ENCODE data around the gene RCBTB2.
"Not testable (repeated sequence)": the region's sequence is repeated elsewhere in the genome, so short reads cannot be mapped to it uniquely, and the experiment has no call there.

Gene RCBTB2

DNA sequence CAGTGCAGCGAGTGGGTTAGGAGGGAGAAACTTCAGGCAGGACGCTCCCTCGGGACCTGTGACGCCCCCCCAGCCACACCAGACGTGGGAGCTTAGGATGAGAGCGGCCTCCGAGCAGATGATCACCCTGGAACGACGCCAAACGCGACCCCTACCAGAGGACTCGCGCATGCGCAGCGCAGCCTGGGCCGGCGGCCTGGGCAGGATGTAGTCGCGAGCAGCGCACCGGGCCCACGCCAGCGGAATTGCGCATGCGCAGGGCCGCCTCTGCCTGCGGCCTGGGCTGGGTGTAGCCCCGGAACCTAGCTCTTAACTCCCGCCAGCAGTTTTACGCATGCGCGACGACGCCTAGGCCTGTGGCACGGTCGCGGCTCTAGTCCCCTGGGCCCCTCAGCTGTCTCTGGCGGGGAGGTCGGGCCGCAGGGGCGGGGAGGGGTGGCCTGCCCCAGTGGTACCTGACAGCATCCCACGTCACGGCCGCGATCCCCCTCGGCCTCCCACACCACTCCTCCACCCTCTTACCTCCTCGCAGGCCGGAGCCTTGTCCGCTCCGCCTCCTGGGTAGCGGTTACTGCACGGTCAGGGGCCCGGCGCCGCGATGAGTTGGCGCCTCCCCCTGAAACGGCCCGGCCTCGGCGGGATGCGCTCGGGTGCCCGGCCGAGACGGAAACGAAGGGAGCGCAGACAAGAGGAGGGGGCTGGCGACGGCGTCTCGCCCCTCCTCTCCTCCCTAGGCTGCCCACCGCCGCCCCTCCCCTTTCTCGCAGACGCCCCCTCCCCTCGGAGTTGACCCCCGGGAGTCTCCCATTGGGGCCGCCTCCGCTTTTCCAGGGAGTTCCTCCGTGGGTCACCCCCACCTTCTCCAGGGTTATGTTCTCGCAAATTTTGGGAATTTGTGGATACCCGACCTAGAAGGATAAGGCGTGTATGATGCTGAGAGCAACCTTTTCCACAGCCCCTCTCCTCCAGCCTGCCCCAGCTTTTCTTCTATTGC, at the start of gene RCBTB2:
Gene RCBTB2, minus strand, starts transcription at position 575 of the 994 bp plus-strand sequence. CDS start 11,141 bp downstream, outside the sequence.
- DNase-seq (ENCODE audit: low read depth in 2 of 3, low spot score in 1 of 3) = peak; percentile 94 to 99 (median 97)

DNA sequence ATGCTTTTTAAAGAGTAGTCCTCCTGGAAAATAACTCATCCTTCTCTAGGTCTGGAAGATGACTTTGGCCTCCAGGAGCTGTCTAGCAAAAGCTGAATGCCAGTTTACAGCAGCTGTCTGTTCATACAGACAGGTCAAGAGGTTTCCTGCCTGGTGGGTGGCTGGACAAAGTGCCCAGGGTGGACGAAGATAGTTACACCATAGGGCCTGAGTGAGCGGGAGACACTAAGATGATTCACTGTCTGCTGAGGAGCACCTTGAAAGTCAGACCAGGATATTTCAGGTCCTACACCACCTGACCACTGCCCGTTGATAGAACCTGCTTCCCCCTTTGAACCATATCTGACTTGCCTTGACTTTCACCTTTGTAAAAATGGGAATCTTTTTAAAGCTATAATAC, 49.2 kb upstream of the RCBTB2 start:
- DNase-seq (ENCODE audit: low read depth in 2 of 3, low spot score in 1 of 3) = no peak

- DNase-seq (ENCODE audit: low read depth in 2 of 3, low spot score in 1 of 3) = no peak
Measured at GRCh38 chr13:48580896-48581295, 48.0 kb upstream of the RCBTB2 start.

GRCh38 chr13:48580185-48580803, 47.4 kb upstream of the RCBTB2 start:
- DNase-seq (ENCODE audit: low read depth in 2 of 3, low spot score in 1 of 3) = peak; percentile 27 to 80 (median 58)

DNA sequence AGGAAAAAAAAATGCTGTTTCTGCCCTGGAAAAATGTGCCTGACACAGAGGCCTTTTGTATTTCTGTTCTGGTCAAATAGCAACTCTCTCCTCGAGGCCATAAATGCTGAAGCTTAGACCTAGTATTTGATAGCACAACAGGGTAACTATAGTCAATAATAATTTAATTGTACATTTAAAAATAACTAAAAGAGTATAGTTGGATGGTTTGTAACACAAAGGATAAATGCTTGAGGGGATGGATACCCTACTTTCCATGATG, 47.0 kb upstream of the RCBTB2 start:
- DNase-seq (ENCODE audit: low read depth in 2 of 3, low spot score in 1 of 3) = not testable (repeated sequence)

DNA sequence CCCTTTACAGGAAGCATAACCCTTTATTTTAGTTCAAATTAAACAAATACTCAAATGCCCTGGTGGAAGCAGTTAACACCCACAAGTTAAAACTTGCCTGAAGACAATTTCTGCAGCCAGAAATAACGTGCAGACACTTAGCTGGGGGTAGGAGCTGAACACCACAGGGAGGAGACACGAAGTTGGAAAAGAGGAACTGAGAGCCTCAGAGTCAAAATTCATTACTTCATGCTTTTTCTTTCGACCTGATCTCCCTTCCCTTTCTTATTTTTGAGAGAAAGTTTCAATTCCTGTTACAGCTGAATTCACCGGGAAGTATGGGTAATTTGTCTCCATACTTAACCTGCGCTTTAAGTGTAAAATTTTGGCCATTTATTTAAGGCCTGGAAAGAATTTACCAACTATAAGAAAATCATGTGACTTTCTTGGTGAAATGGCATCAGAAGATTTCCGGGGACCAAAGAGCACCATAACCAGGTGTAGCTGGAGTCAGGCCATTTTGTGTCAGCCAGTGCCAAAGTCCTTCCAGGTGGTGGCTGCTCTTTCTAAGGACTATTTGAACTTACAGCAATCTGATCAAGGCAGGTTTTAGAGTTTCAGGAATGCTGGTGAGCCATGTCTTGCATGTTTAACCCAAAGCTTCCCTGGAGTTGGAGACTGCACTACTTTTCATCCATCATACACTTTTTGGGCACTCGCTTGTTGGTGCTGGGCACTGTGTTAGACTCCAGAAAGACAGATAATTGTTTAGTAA, 46.5 kb upstream of the RCBTB2 start:
- DNase-seq (ENCODE audit: low read depth in 2 of 3, low spot score in 1 of 3) = no peak

GRCh38 chr13:48578516-48579164, 45.8 kb upstream of the RCBTB2 start:
- no peak for DNase-seq (ENCODE audit: low read depth in 2 of 3, low spot score in 1 of 3)

DNA sequence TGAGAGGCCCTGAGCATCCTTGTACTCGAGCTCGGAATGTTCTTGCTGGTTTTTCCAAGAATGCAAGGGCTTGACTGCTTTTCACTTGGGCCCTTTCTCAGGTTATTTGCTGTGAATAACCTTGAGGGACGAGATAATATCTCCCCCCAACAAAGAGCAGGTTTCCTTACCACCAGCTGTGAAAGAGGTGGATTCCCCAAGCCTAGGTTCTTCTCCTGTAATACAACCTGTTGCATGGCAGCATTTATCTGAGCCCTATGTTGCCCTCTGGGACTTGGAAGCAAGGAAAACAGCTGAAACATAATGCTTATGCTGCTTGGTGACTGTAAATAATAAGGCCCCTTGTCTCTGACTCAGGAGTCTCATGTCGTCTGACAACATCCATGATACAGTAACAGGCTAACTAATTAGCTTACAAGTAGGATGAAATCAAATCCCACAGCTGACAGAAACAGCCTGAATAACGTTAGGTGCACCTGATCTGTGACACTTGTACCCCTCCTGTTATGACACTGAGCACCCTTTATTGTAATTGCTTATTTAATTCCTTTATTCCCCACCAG, 43.6 kb upstream of the RCBTB2 start:
- no peak for DNase-seq (ENCODE audit: low read depth in 2 of 3, low spot score in 1 of 3)

GRCh38 chr13:48575031-48575430, 42.2 kb upstream of the RCBTB2 start:
- DNase-seq (ENCODE audit: low read depth in 2 of 3, low spot score in 1 of 3) = no peak

DNA sequence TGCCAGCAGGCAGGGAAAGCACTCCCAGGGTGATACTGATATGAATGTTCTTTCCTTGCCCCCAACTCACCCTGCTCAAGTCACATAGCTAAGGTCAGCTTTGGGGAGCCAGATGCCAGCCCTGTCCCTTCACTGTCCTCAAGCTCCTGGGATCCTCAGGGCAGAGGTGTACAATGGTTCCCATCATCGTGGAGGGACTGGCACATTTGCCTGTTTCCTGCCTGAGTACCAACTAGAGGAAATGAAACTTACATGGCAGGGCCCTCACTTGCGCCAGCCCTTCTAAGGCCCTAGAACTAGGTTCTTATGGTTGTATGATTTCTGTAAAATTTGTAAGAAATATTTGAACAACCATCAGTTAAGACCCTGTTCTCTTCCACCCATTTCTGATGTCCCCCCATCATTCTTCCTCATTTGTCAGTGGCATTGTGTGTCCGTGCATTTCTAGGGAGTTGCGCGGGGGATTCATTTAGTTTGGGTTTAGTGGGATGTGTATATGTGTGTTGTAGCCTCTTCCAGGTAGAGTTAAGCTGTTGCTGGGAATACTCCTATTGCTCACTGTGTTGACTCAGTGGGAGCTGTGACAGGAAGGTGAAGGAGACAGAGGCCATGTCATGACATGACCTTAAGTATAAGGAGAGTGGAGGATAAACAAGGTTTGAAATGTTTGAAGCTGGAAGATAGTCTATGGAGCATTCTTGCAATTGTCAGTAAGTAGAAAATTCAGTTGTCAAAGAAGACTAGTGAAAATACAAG, 41.3 kb upstream of the RCBTB2 start:
- DNase-seq (ENCODE audit: low read depth in 2 of 3, low spot score in 1 of 3) = no peak

DNA sequence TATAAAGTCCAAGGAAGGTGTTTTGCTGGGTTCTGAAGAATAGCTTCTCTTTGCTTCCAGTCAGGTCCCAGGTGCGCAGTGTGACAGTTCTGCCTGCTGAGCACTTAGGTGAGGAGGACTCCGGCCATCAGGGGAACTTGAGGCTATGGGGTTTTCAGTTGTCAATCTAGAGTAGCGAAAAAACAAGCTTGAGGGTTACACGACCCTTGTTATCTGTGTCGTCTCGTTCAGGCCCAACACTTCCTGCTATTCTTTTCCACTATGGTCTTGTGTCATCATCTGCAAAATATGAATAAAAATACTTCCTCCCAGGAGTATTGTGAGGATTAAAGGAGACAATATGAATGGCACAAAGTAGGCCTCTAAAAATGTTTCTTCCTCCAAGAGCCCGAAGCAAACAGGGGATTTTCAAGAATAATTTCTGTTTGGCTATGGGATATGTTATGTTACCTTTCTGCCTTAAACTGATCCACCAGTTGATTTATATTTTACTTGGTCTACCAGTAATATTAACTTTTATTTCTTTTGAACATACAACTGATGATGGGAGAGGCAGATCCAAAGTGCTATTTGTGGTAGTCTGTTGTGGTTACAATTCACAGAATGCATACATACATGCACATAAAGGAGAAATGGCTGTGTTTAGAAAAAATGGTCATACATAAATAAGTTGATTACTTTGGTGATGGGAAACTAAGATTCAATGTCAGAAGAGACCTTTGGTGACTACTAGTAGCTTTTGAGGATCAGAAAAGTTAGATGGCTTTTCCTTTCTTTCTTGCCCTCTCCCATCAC, 40.5 kb upstream of the RCBTB2 start:
- DNase-seq (ENCODE audit: low read depth in 2 of 3, low spot score in 1 of 3) = no peak

GRCh38 chr13:48571126-48571913, 38.4 kb upstream of the RCBTB2 start:
- no peak for DNase-seq (ENCODE audit: low read depth in 2 of 3, low spot score in 1 of 3)

DNA sequence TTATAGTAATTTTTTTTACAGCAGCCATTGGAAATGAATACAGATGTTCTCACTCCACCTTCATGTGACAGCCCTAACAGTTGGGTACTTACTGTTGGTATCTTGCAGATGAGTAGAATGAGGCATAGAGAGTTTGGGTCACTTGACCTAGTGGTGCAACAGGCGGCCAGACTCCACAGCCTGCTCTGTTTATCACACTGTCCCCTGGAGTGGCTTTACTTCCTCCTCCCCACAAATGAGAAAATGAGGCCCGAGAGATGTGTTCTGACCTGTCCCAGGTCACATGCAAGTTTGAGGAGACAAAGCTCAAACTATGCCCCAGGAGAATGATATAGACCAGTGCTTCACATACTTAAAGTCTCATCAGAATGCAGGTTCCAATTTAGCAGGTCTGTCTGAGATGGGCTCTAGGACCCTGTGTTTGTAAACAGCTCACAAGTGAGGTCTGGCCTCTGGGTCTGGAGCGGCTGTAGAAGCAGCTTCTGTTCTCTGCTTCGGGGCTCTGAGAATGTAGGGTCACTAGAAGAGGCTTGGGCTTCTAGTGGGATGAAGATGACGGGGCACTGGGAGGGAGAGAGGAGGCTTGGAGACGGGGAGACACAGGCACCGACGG, 37.4 kb upstream of the RCBTB2 start:
- DNase-seq (ENCODE audit: low read depth in 2 of 3, low spot score in 1 of 3) = no peak

GRCh38 chr13:48569104-48569666, 36.3 kb upstream of the RCBTB2 start:
- DNase-seq (ENCODE audit: low read depth in 2 of 3, low spot score in 1 of 3) = no peak

DNA sequence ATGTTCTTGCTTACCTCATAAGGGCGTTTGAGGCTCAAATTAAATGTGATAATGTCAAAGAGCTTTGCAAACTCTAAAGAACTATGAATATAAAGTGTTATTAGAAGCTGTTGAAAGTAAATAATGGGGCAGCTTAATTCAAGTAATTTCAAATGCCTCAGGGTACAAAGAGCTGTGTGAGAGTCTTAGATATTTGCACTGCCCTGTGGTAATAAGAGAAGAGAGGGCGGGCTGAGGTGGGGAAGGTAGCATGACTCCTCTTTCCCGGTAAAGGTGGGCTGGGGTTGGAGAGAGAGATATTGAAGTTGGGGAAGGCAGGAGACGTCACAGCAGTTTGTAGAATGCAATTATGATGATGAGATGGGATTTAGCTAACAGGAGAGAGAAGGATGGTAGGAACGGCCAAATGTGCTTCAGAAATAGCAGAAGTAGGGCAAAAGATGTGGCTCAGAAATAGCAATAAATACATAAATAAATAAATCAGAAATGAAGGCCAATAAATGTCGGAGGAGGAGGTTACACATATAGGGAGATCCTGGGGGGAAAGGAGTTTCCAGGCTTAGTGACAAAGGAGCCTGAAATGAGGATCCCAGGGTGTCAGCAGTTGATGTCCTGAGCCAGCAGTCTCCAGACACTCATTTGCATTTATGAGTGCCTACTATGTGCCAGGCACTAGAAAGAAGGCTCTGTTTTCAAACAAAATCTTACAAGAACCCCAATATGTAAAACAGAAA, 35.7 kb upstream of the RCBTB2 start:
- no peak for DNase-seq (ENCODE audit: low read depth in 2 of 3, low spot score in 1 of 3)

- no peak for DNase-seq (ENCODE audit: low read depth in 2 of 3, low spot score in 1 of 3)
Measured at GRCh38 chr13:48567515-48568369, 34.9 kb upstream of the RCBTB2 start.
